Keratinocyte (primary cell): ENCODE results near the gene NRIP2. TPM values are rescaled to one million over a fixed set of nuclear protein-coding genes. Genes with fewer than 3 reads are reported as not detected.

Source experiments
- DNase-seq: peaks from one replicate; pipeline ENCODE4 v3.0.0-alpha.2; 2011; ENCODE audit warnings: low read depth, missing footprints, low spot score
- FAIRE-seq: peaks from 2 replicates; lab custom pipeline; 2011; peaks lifted over from hg19 to GRCh38; lab: Jason Lieb, UNC
- H2AFZ ChIP-seq: 2 replicates; pipeline ENCODE4 v1.6.0; 2012; ENCODE audit warnings: low read length, control low read depth, inconsistent platforms; ENCODE audit not compliant: control insufficient read depth
- H3K27ac ChIP-seq: 2 replicates; pipeline ENCODE4 v1.5.1; 2011; ENCODE audit warnings: low read length; ENCODE audit not compliant: control insufficient read depth, insufficient read depth
- H3K27me3 ChIP-seq: 3 replicates; pipeline ENCODE4 v1.6.0; 2011; ENCODE audit warnings: low read length; ENCODE audit not compliant: control insufficient read depth, insufficient read depth; ENCODE audit errors: extremely low read depth
- H3K36me3 ChIP-seq, 2 experiments: 2 replicates in 1 of 2; 3 replicates in 1 of 2; pipeline ENCODE4 v1.5.1; 2011; ENCODE audit warnings: low read length in 2 of 2, mild to moderate bottlenecking in 1 of 2; ENCODE audit not compliant: control insufficient read depth in 2 of 2, insufficient read depth in 2 of 2; ENCODE audit errors: extremely low read depth in 1 of 2
- H3K4me1 ChIP-seq: 3 replicates; pipeline ENCODE4 v1.5.1; 2011; ENCODE audit warnings: low read length; ENCODE audit not compliant: control insufficient read depth, insufficient read depth; ENCODE audit errors: extremely low read depth
- H3K4me2 ChIP-seq: 3 replicates; pipeline ENCODE4 v1.6.0; 2011; ENCODE audit warnings: low read depth, low read length; ENCODE audit not compliant: control insufficient read depth, insufficient read depth; ENCODE audit errors: extremely low read depth
- H3K4me3 ChIP-seq, 3 experiments: fragments of 200-600 bp in 1 of 3; sonication (generic) in 1 of 3; 2 replicates in 2 of 3; 3 replicates in 1 of 3; pipeline ENCODE4 v1.5.1; 2011 to 2016; ENCODE audit warnings: low read length in 3 of 3, mild to moderate bottlenecking in 3 of 3, control low read depth in 2 of 3, inconsistent platforms in 1 of 3, low read depth in 1 of 3, mixed read lengths in 1 of 3, mixed run types in 1 of 3, moderate library complexity in 1 of 3; ENCODE audit not compliant: control insufficient read depth in 2 of 3, insufficient read depth in 2 of 3; ENCODE audit errors: extremely low read depth in 1 of 3
- H3K79me2 ChIP-seq: 2 replicates; pipeline ENCODE4 v1.6.0; 2012; ENCODE audit warnings: low read length; ENCODE audit not compliant: control insufficient read depth, insufficient read depth
- H3K9ac ChIP-seq: 3 replicates; pipeline ENCODE4 v1.6.0; 2011; ENCODE audit warnings: low read length; ENCODE audit not compliant: control insufficient read depth, insufficient read depth; ENCODE audit errors: extremely low read depth
- H3K9me1 ChIP-seq: 3 replicates; pipeline ENCODE4 v1.6.0; 2011; ENCODE audit warnings: low read length; ENCODE audit not compliant: control insufficient read depth, insufficient read depth; ENCODE audit errors: extremely low read depth
- H3K9me3 ChIP-seq: 2 replicates; pipeline ENCODE4 v1.5.1; 2012; ENCODE audit warnings: low read depth, low read length; ENCODE audit not compliant: control insufficient read depth
- H4K20me1 ChIP-seq: 3 replicates; pipeline ENCODE4 v1.6.0; 2011; ENCODE audit warnings: low read length; ENCODE audit not compliant: control insufficient read depth, insufficient read depth; ENCODE audit errors: extremely low read depth
- EZH2 ChIP-seq: IDR thresholded peaks from one replicate; pipeline ENCODE4 v1.6.1; 2012; ENCODE audit warnings: inconsistent platforms, mild to moderate bottlenecking, low read length, moderate library complexity
- dilution Hi-C: fragments of 300-500 bp; cut with MboI; formaldehyde crosslinking; loops from one replicate; pipeline ENCODE4 v1.7.0; 2020; ENCODE audit warnings: low sequenced_read_pairs; ENCODE audit not compliant: extremely low pct_ligation_motif_present
- polyA minus RNA-seq, 3 experiments: library from RNA; depleted of rRNA, polyadenylated mRNA; stranded (reverse); fragments of >200 nt; gene quantifications; 1 replicate in 1 of 3; 2 replicates in 1 of 3; 3 replicates in 1 of 3; pipeline ENCODE4 v1.2.3, GENCODE V29; 2011
- polyA plus RNA-seq, 5 experiments: library from polyadenylated mRNA; depleted of rRNA in 3 of 5; stranded (reverse) in 3 of 5; stranded (forward) in 1 of 5; unstranded in 1 of 5; fragments of >200 nt; gene quantifications; 1 replicate in 1 of 5; 2 replicates in 3 of 5; 3 replicates in 1 of 5; pipeline versions ENCODE4 v1.2.1 to v1.2.3, GENCODE V29; 2011 to 2012; ENCODE audit warnings: missing spikeins in 2 of 5, low read depth in 1 of 5, low replicate concordance in 1 of 5
- TF ChIP-seq, protein P1 (sequence below), 3 experiments: IDR thresholded peaks in 1 of 3; conservative IDR thresholded peaks in 1 of 3; optimal IDR thresholded peaks in 1 of 3; 2 replicates in 2 of 3; 3 replicates in 1 of 3; pipeline versions ENCODE3 to v1.5.1; 2011; ENCODE audit warnings: low read length in 3 of 3, mild to moderate bottlenecking in 3 of 3, moderate library complexity in 2 of 3, control low read depth in 1 of 3, inconsistent platforms in 1 of 3; ENCODE audit not compliant: insufficient read depth in 2 of 3; ENCODE audit errors: extremely low read depth in 1 of 3

Gene NRIP2, protein sequence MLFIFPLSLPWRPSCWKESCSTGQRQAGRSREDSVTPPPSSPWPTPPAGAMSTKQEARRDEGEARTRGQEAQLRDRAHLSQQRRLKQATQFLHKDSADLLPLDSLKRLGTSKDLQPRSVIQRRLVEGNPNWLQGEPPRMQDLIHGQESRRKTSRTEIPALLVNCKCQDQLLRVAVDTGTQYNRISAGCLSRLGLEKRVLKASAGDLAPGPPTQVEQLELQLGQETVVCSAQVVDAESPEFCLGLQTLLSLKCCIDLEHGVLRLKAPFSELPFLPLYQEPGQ
- polyA plus RNA-seq (not detected in 3 replicates), polyA minus RNA-seq (not detected in 3 replicates)
- not detected for polyA plus RNA-seq (2011; ENCODE audit: low read depth)
- polyA plus RNA-seq (2011; cell fraction: cytosol; rRNA removed) = not detected in 2 replicates
- not detected in 2 replicates for polyA plus RNA-seq (2011; cell fraction: nucleus; rRNA removed)
- 0.28 TPM in 2 replicates for polyA plus RNA-seq (2012; ENCODE audit: low replicate concordance)
- not detected for polyA minus RNA-seq (2011; cell fraction: cytosol; rRNA and poly(A)+ RNA removed)
- polyA minus RNA-seq (2011; cell fraction: nucleus; rRNA and poly(A)+ RNA removed) = not detected in 2 replicates

DNA sequence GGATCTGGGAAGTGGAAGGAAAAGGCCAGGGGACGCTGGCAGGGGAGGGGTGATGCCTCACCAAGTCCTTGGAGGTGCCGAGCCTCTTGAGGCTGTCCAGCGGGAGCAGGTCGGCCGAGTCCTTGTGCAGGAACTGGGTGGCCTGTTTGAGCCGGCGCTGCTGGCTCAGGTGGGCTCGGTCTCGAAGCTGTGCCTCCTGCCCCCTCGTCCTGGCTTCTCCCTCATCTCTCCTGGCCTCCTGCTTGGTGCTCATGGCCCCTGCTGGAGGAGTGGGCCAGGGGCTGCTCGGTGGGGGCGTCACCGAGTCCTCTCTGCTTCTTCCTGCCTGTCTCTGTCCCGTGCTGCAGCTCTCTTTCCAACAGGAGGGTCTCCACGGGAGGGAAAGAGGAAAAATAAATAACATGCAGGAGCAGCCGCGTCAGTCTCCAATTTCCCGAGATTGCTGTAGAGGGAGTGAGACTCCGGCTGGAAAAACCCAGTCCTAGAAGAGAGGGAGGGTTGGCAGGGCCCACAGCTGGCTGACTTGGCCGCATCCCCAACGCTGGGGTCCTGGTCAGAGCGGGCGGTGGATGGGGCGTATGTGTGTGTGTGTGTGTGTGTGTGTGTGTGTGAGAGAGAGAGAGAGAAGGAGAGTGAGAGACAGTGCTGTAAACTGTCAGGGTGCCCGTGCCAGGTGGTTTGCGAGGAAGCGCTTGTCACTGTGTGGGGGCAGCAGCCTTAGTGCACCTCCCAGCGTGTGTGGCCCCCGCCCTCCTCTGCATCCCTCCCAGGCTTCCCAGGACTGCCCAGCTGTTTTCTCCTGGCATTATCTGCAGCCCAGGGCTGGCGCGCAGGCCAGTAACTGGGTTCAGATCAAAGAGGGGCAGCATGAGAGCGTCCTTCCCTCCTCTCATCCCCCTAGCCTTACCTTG is at the start of gene NRIP2:
Gene NRIP2, minus strand, starts transcription at position 455 of the 911 bp plus-strand sequence. Its CDS starts 52 bp downstream, at position 403.
- dilution Hi-C loops = no loop called here
- Histone ChIP-seq H3K27me3 (no peaks in the 10 kb centered on the region), H3K9ac (no peak within 1 kb of the TSS), H4K20me1 (no peaks in the 10 kb centered on the region), H3K4me1 (peaks cover 5% of the 10 kb centered on the region), H3K4me3 (no peak within 1 kb of the TSS), H3K9me1 (no peaks in the 10 kb centered on the region), H3K27ac (no peak within 1 kb of the TSS), H3K36me3 (peaks cover 0 to 4% of the 10 kb centered on the region in 2 experiments), H2AFZ (no peak within 1 kb of the TSS), H3K4me2 (no peak within 1 kb of the TSS), H3K9me3 (no peaks in the 10 kb centered on the region), H3K79me2 (no peaks in the 10 kb centered on the region)
- FAIRE-seq = no peak
- TF ChIP-seq, protein P1, sequence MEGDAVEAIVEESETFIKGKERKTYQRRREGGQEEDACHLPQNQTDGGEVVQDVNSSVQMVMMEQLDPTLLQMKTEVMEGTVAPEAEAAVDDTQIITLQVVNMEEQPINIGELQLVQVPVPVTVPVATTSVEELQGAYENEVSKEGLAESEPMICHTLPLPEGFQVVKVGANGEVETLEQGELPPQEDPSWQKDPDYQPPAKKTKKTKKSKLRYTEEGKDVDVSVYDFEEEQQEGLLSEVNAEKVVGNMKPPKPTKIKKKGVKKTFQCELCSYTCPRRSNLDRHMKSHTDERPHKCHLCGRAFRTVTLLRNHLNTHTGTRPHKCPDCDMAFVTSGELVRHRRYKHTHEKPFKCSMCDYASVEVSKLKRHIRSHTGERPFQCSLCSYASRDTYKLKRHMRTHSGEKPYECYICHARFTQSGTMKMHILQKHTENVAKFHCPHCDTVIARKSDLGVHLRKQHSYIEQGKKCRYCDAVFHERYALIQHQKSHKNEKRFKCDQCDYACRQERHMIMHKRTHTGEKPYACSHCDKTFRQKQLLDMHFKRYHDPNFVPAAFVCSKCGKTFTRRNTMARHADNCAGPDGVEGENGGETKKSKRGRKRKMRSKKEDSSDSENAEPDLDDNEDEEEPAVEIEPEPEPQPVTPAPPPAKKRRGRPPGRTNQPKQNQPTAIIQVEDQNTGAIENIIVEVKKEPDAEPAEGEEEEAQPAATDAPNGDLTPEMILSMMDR (optimal IDR thresholded peaks at IDR 0.05 in 1 of 3, IDR thresholded peaks at IDR 0.05 in 1 of 3, conservative IDR thresholded peaks at IDR 0.05 in 1 of 3; ENCODE audit: extremely low read depth in 1 of 3, insufficient read depth in 2 of 3, low read length in 3 of 3) = no peak
- no peak for TF ChIP-seq EZH2
- DNase-seq = no peak

DNA sequence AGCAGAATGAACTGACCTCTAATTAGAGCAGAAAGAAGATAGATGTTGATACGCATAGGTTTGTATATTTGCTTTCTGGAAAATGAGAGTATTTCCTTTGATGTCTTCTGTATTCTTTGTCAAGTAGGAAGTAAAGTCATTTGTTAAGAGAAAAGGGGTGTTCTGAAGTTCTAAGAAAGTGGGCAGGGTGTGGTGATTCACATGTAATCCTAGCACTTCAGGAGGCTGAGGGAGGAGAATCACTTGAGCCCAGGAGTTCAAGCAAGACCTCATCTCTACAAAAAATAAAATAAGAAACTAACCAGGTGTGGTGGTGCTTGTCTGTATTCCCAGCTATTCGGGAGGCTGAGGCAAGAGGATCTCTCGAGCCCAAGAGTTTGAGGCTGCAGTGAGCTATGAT is 45.0 kb upstream of the NRIP2 start:
- no peaks in the 10 kb centered on the region for H4K20me1 ChIP-seq
- H2AFZ ChIP-seq = no peak overlapping the region
- peaks cover 14% of the 10 kb centered on the region for H3K4me1 ChIP-seq
- no peaks in the 10 kb centered on the region for H3K27me3 ChIP-seq
- FAIRE-seq = no peak
- H3K9me1 ChIP-seq = no peaks in the 10 kb centered on the region
- dilution Hi-C loops = no loop called here
- H3K4me2 ChIP-seq = no peak overlapping the region
- no peak for DNase-seq
- TF ChIP-seq, protein P1 (optimal IDR thresholded peaks at IDR 0.05 in 1 of 3, IDR thresholded peaks at IDR 0.05 in 1 of 3, conservative IDR thresholded peaks at IDR 0.05 in 1 of 3; ENCODE audit: extremely low read depth in 1 of 3, insufficient read depth in 2 of 3, low read length in 3 of 3) = no peak
- no peak for TF ChIP-seq EZH2
- no peak overlapping the region for H3K9ac ChIP-seq
- H3K79me2 ChIP-seq = peaks cover 35% of the 10 kb centered on the region
- no peaks in the 10 kb centered on the region for H3K9me3 ChIP-seq
- H3K36me3 ChIP-seq = no peaks in the 10 kb centered on the region
- no peak overlapping the region for H3K27ac ChIP-seq
- H3K4me3 ChIP-seq = no peak overlapping the region
